ENCODE measurements around the gene MRPS27.

Gene MRPS27

GRCh38 chr5:72194846-72195245 is 125.2 kb downstream of the MRPS27 start:
- TF ChIP-seq CTCF (IDR thresholded peaks at IDR 0.05; ENCODE audit: extremely low read depth, missing control alignments) = no peak
- peak; percentile 67 for DNase-seq (ENCODE audit: low spot score)

GRCh38 chr5:72191404-72191803 is 128.6 kb downstream of the MRPS27 start:
- TF ChIP-seq CTCF (IDR thresholded peaks at IDR 0.05; ENCODE audit: extremely low read depth, missing control alignments) = no peak
- DNase-seq (ENCODE audit: low spot score) = no peak

GRCh38 chr5:72189146-72189545 is 130.9 kb downstream of the MRPS27 start:
- no peak for TF ChIP-seq CTCF (IDR thresholded peaks at IDR 0.05; ENCODE audit: extremely low read depth, missing control alignments)
- no peak for DNase-seq (ENCODE audit: low spot score)

- no peak for TF ChIP-seq CTCF (IDR thresholded peaks at IDR 0.05; ENCODE audit: extremely low read depth, missing control alignments)
- no peak for DNase-seq (ENCODE audit: low spot score)
Observed at GRCh38 chr5:72188166-72188565, 131.9 kb downstream of the MRPS27 start.

GRCh38 chr5:72187388-72188075 is 132.5 kb downstream of the MRPS27 start:
- TF ChIP-seq CTCF (IDR thresholded peaks at IDR 0.05; ENCODE audit: extremely low read depth, missing control alignments) = no peak
- DNase-seq (ENCODE audit: low spot score) = no peak

GRCh38 chr5:72185496-72186329 is 134.3 kb downstream of the MRPS27 start:
- DNase-seq (ENCODE audit: low spot score) = no peak

More at GRCh38 chr5:72185496-72186329, 134.3 kb downstream of the MRPS27 start:
- no peak for TF ChIP-seq CTCF (IDR thresholded peaks at IDR 0.05; ENCODE audit: extremely low read depth, missing control alignments)

Measured in GM20000 (cell line).